Diencephalon (tissue), 1 donor: Measurements from ENCODE around the gene SH3TC2. TPM values are rescaled to one million over a fixed set of nuclear protein-coding genes. Genes with fewer than 3 reads are reported as not detected.
A peak's percentile ranks its signal among the peaks of the same experiment; 100 is the strongest.

Experiments
- small RNA-seq: library from RNA; depleted of rRNA; stranded (forward); fragments of <200 nt; gene quantifications from one replicate; pipeline ENCODE3, GENCODE V24; 2014
- total RNA-seq: library from RNA; depleted of rRNA; stranded (reverse); fragments of >200 nt; gene quantifications from one replicate; pipeline ENCODE4 v1.2.3, GENCODE V29; 2014

SH3TC2 gene
- total RNA-seq, result 0.92 TPM

GRCh38 chr5:149063017-149063687 is at the start of gene SH3TC2:
Gene SH3TC2 (minus strand): TSS chr5:149063062. CDS start chr5:149063022, 40 bp downstream.

Small RNA genes within 50 kb of the gene (small RNA-seq; reads per million reads assigned to genes)
- gene MIR584 (12.3 reads per million, percentile 94 among the genes with 10 or more reads in this experiment), gene RNU6-732P (not detected)

Other genes starting within 250 kb of the SH3TC2 start
- gene ADRB2, start 236.5 kb downstream of the SH3TC2 start, total RNA-seq, result 2.1 TPM
- gene ABLIM3, start 78.4 kb upstream of the SH3TC2 start, total RNA-seq, result 53.1 TPM
- 5.5 TPM for gene AFAP1L1, start 208.8 kb upstream of the SH3TC2 start, total RNA-seq